Activated CD4-positive, alpha-beta T cell treated with anti-CD3 and anti-CD28 coated beads, Interleukin-2, amount 50 U/mL, for 48 hours (primary cell): ENCODE measurements around the gene CRKL.
"Not testable (repeated sequence)": the region's sequence is repeated elsewhere in the genome, so short reads cannot be mapped to it uniquely, and the experiment has no call there.

Experiments
- DNase-seq, 2 experiments: peaks; one replicate each; pipeline ENCODE4 v3.0.0-alpha.2; 2020

The CRKL gene

DNA sequence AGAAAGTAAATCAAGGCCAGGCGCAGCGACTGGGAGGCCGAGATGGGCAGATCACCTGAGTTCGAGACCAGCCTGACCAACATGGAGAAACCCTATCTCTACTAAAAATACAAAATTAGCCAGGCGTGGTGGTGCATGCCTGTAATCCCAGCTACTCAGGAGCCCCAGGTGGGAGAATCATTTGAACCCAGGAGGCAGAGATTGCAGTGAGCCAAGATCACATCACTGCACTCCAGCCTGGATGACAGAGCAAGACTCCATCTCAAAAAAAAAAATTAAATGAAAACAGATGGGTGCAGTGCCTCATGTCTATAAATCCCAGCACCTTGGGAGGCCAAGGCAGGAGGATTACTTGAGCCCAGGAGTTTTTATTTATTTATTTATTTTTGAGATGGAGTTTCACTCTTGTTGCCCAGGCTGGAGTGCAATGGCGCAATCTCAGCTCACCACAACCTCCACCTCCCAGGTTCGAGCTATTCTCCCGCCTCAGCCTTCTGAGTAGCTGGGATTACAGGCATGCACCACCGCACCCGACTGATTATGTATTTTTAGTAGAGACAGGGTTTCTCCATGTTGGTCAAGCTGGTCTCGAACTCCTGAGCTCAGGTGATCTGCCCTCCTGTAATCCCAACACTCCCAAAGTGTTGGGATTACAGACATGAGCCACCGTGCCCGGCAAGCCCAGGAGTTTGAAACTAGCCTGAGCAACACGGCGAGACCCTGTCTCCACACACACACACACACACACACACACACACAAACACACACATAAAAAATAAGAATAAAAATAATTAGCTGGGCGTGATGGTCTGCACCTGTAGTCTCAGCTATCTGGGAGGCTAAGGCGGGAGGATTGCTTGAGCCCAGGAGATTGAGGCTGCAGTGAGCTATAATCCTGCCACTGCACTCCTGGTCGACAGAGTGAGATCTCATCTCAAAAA, 15.8 kb upstream of the CRKL start:
- DNase-seq, result not testable (repeated sequence)

- DNase-seq, result no peak
These were observed 14.1 kb upstream of the CRKL start for GRCh38 chr22:20903093-20903492.

GRCh38 chr22:20904008-20904979, 12.9 kb upstream of the CRKL start:
- DNase-seq, result no peak

DNA sequence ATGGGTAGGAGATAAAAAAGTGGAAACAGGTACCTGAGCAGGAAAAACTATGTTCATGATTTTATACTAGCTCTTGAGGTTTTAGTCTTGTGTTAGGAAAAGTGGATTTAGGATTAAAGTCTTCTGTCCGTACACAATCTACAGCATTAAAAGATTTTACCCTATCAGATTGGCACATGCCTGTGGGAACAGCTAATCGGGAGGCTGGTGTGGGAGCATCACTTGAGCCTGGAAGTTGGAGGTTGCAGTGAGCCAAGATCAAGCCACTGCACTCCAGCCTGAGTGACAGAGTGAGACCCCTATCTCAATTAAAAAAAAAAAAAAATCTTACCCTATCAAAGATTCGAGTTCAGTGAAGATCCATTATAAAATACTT, 12.2 kb upstream of the CRKL start:
- no peak for DNase-seq

GRCh38 chr22:20905415-20906386, 11.5 kb upstream of the CRKL start:
- DNase-seq, result no peak

DNA sequence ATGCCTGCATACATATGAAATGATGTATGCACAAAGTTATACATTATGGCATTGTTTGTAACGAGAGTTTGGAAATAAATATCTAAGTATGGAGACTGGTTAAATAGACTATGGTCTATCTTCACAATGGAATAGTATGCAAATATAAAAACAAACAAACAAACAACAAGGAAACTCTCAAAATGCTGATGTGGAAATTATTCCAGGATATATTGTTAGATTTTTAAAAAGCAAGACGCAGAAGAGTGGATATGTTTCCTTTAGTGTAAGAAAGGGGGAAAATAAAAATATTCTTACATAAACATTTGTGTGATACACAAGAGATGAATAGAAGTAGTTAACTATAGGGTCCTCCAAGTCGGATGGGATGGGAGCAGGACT, 10.8 kb upstream of the CRKL start:
- DNase-seq, result no peak

GRCh38 chr22:20908717-20909116, 8.5 kb upstream of the CRKL start:
- DNase-seq, result not testable (repeated sequence)

GRCh38 chr22:20909543-20910303, 7.5 kb upstream of the CRKL start:
- DNase-seq, result no peak

DNA sequence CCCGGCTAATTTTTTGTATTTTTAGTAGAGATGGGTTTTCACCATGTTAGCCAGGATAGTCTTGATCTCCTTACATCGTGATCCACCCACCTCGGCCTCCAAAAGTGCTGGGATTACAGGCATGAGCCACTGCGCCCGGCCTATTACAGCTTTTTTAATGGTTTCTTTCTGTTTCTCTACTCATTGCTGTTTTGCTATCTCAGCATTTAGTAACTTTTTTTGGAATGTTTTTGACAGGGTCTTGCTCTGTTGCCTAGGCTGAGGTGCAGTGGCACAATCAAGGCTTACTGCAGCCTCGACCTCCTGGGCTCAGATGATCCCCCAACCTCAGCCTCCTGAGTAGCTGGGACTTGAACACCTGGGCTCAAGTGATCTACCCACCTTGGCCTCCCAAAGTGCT, 4.7 kb upstream of the CRKL start:
- DNase-seq, result no peak

DNA sequence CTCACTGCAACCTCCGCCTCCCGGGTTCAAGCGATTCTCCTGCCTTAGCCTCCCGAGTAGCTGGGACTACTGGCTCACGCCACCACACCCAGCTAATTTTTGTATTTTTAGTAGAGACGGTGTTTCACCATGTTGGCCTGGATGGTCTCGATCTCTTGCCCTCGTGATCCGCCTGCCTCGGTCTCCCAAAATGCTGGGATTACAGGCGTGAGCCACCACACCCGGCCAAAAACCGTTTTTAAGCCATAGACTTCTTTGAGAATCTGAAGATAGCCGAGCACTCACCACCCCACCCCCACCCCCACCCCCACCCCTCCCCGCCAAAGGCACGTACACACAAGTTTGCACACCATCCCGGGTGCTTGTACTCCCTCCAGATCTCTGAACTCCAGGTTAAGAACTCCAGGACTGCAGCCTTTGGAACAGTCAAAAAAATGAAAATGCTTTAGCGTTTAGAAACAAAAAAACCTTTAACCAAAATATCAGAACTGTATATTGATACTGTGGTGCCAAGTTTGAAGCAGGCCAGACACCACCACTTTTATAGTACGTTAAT, 1.5 kb downstream of the CRKL start:
- peak; percentile 7 to 11 for DNase-seq

GRCh38 chr22:20919718-20920117, 2.5 kb downstream of the CRKL start:
- DNase-seq, result no peak

DNA sequence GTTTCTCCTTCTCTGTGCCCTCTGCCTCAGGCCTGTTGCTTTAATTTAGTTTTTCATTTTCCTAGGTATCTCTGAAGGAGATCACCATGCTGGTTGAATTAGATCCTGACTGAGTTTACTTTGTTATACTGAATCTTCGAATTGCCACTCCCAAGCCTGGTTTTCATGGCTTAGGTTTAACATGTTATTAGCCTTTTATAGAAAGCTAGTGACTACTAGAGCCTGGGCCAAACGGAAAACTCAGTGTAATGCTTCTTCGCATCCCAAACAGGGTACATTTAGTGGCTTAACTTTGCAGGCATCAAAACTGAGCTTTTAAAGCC, 3.6 kb downstream of the CRKL start:
- DNase-seq, result no peak

DNA sequence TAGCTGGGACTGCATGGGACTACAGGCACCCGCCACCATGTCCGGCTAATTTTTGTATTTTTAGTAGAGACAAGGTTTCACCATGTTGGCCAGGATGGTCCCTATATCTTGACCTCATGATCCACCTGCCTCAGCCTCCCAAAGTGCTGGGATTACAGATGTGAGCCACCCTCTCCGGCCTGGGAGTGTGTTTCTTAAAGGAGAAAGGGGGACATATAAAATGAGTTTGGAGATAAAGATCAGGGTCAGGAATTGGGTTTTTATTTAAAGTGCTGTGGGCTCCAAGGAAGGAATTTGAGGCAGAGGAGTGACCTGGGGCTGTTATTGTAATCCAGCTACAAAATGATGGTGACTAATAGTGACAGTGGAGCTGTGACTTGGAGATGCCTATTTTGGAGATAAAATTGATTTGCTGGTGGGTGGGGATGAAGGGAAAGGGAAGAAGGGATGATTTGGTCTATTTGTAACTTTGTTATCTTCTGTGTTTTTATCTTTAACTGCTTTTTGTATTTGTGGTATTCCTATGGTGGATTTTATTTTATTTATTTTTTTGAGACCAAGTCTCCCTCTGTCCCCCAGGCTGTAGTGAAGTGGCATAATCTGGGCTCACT, 5.0 kb downstream of the CRKL start:
- DNase-seq, result no peak

GRCh38 chr22:20926243-20926642, 9.0 kb downstream of the CRKL start:
- DNase-seq, result no peak

- no peak for DNase-seq
These were observed 10.8 kb downstream of the CRKL start for GRCh38 chr22:20927940-20928572.

GRCh38 chr22:20928573-20928967, 11.4 kb downstream of the CRKL start:
- DNase-seq, result no peak

DNA sequence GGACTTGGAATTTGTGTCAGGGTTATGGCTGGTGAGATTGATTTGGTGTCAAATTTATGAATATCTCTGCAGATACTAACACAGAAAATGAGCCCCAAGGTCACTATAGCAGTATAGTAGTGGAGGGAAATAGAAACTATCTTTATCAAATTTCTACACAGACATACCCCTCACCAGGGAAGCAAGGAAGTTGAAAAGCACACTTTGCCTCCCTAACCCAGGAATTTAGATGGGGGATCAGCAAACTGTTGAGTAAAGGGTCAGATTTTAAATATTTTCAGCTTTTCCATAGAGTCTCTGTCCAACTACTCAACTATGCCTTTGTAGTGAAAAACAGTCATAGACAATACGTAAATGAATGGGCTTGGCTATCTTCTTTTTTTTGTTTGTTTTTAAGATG, 12.8 kb downstream of the CRKL start:
- no peak for DNase-seq

GRCh38 chr22:20930435-20930834, 13.2 kb downstream of the CRKL start:
- DNase-seq, result not testable (repeated sequence)

GRCh38 chr22:20931126-20931654, 14.0 kb downstream of the CRKL start:
- no peak for DNase-seq

DNA sequence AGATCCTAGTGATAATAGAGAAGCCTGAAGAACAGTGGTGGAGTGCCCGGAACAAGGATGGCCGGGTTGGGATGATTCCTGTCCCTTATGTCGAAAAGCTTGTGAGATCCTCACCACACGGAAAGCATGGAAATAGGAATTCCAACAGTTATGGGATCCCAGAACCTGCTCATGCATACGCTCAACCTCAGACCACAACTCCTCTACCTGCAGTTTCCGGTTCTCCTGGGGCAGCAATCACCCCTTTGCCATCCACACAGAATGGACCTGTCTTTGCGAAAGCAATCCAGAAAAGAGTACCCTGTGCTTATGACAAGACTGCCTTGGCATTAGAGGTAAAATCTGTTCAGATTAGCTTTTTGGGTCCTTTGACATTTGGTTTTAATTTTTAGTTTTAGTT, 16.7 kb downstream of the CRKL start:
- no peak for DNase-seq
